Effector memory CD8-positive, alpha-beta T cell (primary cell): ENCODE data around the gene PTPRB.
"Not testable (repeated sequence)": the region's sequence is repeated elsewhere in the genome, so short reads cannot be mapped to it uniquely, and the experiment has no call there.

Experiments used
- ATAC-seq: fragments of 150-1000 bp; cut with Tn5 transposase; replicated peaks from 2 replicates; pipeline ENCODE4 v1.10.0; 2021; ENCODE audit warnings: mild to moderate bottlenecking, moderate library complexity
- DNase-seq, 3 experiments: peaks; one replicate each; pipeline ENCODE4 v3.0.0; 2021
- H3K27ac Mint-ChIP-seq, 2 donors: one replicate each; pipeline ENCODE4 v1.8.0; 2022; ENCODE audit warnings: mild to moderate bottlenecking in 2 of 2, mixed read lengths in 2 of 2, moderate library complexity in 2 of 2
- H3K27me3 Mint-ChIP-seq, 2 donors: one replicate each; pipeline ENCODE4 v1.8.0; 2022; ENCODE audit warnings: mixed read lengths in 2 of 2
- H3K36me3 Mint-ChIP-seq: one replicate; pipeline ENCODE4 v1.8.0; 2022; ENCODE audit warnings: mild to moderate bottlenecking, moderate library complexity, mixed read lengths; ENCODE audit not compliant: insufficient read depth
- H3K4me1 Mint-ChIP-seq, 2 donors: one replicate each; pipeline ENCODE4 v1.8.0; 2022; ENCODE audit warnings: low read depth in 2 of 2, mixed read lengths in 2 of 2
- H3K4me3 Mint-ChIP-seq, 2 donors: one replicate each; pipeline ENCODE4 v1.8.0; 2022; ENCODE audit warnings: mild to moderate bottlenecking in 2 of 2, mixed read lengths in 2 of 2, moderate library complexity in 2 of 2
- H3K9me3 Mint-ChIP-seq, 2 donors: one replicate each; pipeline ENCODE4 v1.8.0; 2022; ENCODE audit warnings: mixed read lengths in 2 of 2

PTPRB gene

GRCh38 chr12:70535896-70536374 lies 101.3 kb downstream of the PTPRB start:
- Mint-ChIP-seq H3K27ac (no peak overlapping the region), H3K4me1 (no peaks in the 10 kb centered on the region), H3K27me3 (peaks cover 0 to 5% of the 10 kb centered on the region in 2 donors), H3K9me3 (no peaks in the 10 kb centered on the region), H3K36me3 (no peaks in the 10 kb centered on the region), H3K4me3 (no peak overlapping the region)
- ATAC-seq = no peak
- DNase-seq = no peak

GRCh38 chr12:70534466-70534865 lies 102.8 kb downstream of the PTPRB start:
- no peak overlapping the region for H3K27ac Mint-ChIP-seq
- no peaks in the 10 kb centered on the region for H3K9me3 Mint-ChIP-seq
- ATAC-seq (no peak), DNase-seq (no peak)
- no peaks in the 10 kb centered on the region for H3K4me1 Mint-ChIP-seq
- H3K36me3 Mint-ChIP-seq = no peaks in the 10 kb centered on the region
- no peak overlapping the region for H3K4me3 Mint-ChIP-seq
- H3K27me3 Mint-ChIP-seq = peaks cover 0 to 5% of the 10 kb centered on the region in 2 donors

- no peak overlapping the region for H3K27ac Mint-ChIP-seq
- no peaks in the 10 kb centered on the region for H3K9me3 Mint-ChIP-seq
- no peaks in the 10 kb centered on the region for H3K4me1 Mint-ChIP-seq
- no peak overlapping the region for H3K4me3 Mint-ChIP-seq
- H3K27me3 Mint-ChIP-seq = no peaks in the 10 kb centered on the region
- ATAC-seq (no peak), DNase-seq (no peak)
- no peaks in the 10 kb centered on the region for H3K36me3 Mint-ChIP-seq
These were observed 107.6 kb downstream of the PTPRB start for GRCh38 chr12:70529647-70530046.

- Mint-ChIP-seq H3K27ac (no peak overlapping the region), H3K4me1 (no peaks in the 10 kb centered on the region), H3K9me3 (peaks cover 0 to 2% of the 10 kb centered on the region in 2 donors)
These were observed 116.4 kb downstream of the PTPRB start for GRCh38 chr12:70520847-70521246.

GRCh38 chr12:70513426-70513825 lies 123.8 kb downstream of the PTPRB start:
- Mint-ChIP-seq H3K4me3 (no peak overlapping the region), H3K4me1 (no peaks in the 10 kb centered on the region), H3K27ac (no peak overlapping the region), H3K9me3 (no peaks in the 10 kb centered on the region), H3K27me3 (peaks cover 0 to 5% of the 10 kb centered on the region in 2 donors), H3K36me3 (no peaks in the 10 kb centered on the region)
- no peak for DNase-seq
- ATAC-seq = no peak

More at GRCh38 chr12:70520847-70521246, 116.4 kb downstream of the PTPRB start:
- no peaks in the 10 kb centered on the region for H3K36me3 Mint-ChIP-seq
- ATAC-seq = no peak
- H3K27me3 Mint-ChIP-seq = no peaks in the 10 kb centered on the region
- DNase-seq = no peak
- no peak overlapping the region for H3K4me3 Mint-ChIP-seq

GRCh38 chr12:70508178-70508577 lies 129.1 kb downstream of the PTPRB start:
- Mint-ChIP-seq H3K27me3 (peaks cover 10 to 17% of the 10 kb centered on the region in 2 donors), H3K4me1 (no peaks in the 10 kb centered on the region), H3K27ac (no peak overlapping the region), H3K36me3 (no peaks in the 10 kb centered on the region), H3K9me3 (peaks cover 3 to 5% of the 10 kb centered on the region in 2 donors), H3K4me3 (no peak overlapping the region)
- ATAC-seq (no peak), DNase-seq (no peak)

GRCh38 chr12:70507442-70507841 lies 129.8 kb downstream of the PTPRB start:
- no peak for DNase-seq
- no peaks in the 10 kb centered on the region for H3K4me1 Mint-ChIP-seq
- no peak overlapping the region for H3K27ac Mint-ChIP-seq
- H3K9me3 Mint-ChIP-seq = peaks cover 3 to 5% of the 10 kb centered on the region in 2 donors
- H3K27me3 Mint-ChIP-seq = peaks cover 10 to 17% of the 10 kb centered on the region in 2 donors
- no peaks in the 10 kb centered on the region for H3K36me3 Mint-ChIP-seq
- no peak overlapping the region for H3K4me3 Mint-ChIP-seq
- ATAC-seq = no peak

- H3K4me3 Mint-ChIP-seq = no peak overlapping the region
- H3K27me3 Mint-ChIP-seq = peaks cover 17 to 27% of the 10 kb centered on the region in 2 donors
- H3K36me3 Mint-ChIP-seq = no peaks in the 10 kb centered on the region
- no peaks in the 10 kb centered on the region for H3K9me3 Mint-ChIP-seq
- DNase-seq (no peak), ATAC-seq (no peak)
- no peaks in the 10 kb centered on the region for H3K4me1 Mint-ChIP-seq
- H3K27ac Mint-ChIP-seq = no peak overlapping the region
These were observed 139.7 kb downstream of the PTPRB start for GRCh38 chr12:70497508-70497907.

- H3K4me1 Mint-ChIP-seq, H3K27ac Mint-ChIP-seq, ATAC-seq, H3K9me3 Mint-ChIP-seq, H3K36me3 Mint-ChIP-seq, DNase-seq, H3K4me3 Mint-ChIP-seq: not testable (repeated sequence)
- H3K27me3 Mint-ChIP-seq = peaks cover 17 to 27% of the 10 kb centered on the region in 2 donors
These were observed 144.3 kb downstream of the PTPRB start for GRCh38 chr12:70492904-70493303.

- not testable (repeated sequence) for DNase-seq, H3K4me3 Mint-ChIP-seq, H3K36me3 Mint-ChIP-seq, H3K27ac Mint-ChIP-seq, ATAC-seq, H3K9me3 Mint-ChIP-seq, H3K4me1 Mint-ChIP-seq
- H3K27me3 Mint-ChIP-seq = peaks cover 22 to 23% of the 10 kb centered on the region in 2 donors
These were observed 146.3 kb downstream of the PTPRB start for GRCh38 chr12:70490928-70491327.

GRCh38 chr12:70487440-70487839 lies 149.8 kb downstream of the PTPRB start:
- Mint-ChIP-seq H3K4me3 (no peak overlapping the region), H3K4me1 (no peaks in the 10 kb centered on the region), H3K9me3 (no peaks in the 10 kb centered on the region), H3K36me3 (no peaks in the 10 kb centered on the region), H3K27ac (no peak overlapping the region), H3K27me3 (peaks cover 15 to 16% of the 10 kb centered on the region in 2 donors)
- ATAC-seq (no peak), DNase-seq (no peak)

GRCh38 chr12:70486588-70486987 lies 150.6 kb downstream of the PTPRB start:
- Mint-ChIP-seq H3K9me3 (no peaks in the 10 kb centered on the region), H3K36me3 (no peaks in the 10 kb centered on the region), H3K27ac (no peak overlapping the region), H3K4me1 (no peaks in the 10 kb centered on the region), H3K27me3 (peaks cover 16 to 19% of the 10 kb centered on the region in 2 donors), H3K4me3 (no peak overlapping the region)
- ATAC-seq (no peak), DNase-seq (no peak)

GRCh38 chr12:70485704-70486103 lies 151.5 kb downstream of the PTPRB start:
- ATAC-seq (no peak), DNase-seq (no peak)
- Mint-ChIP-seq H3K9me3 (no peaks in the 10 kb centered on the region), H3K27ac (no peak overlapping the region), H3K36me3 (no peaks in the 10 kb centered on the region), H3K4me3 (no peak overlapping the region), H3K4me1 (no peaks in the 10 kb centered on the region), H3K27me3 (peaks cover 16 to 27% of the 10 kb centered on the region in 2 donors)

- H3K27ac Mint-ChIP-seq = no peak overlapping the region
These were observed 152.8 kb downstream of the PTPRB start for GRCh38 chr12:70484464-70484863.

GRCh38 chr12:70482764-70483163 lies 154.5 kb downstream of the PTPRB start:
- Mint-ChIP-seq H3K4me3 (no peak overlapping the region), H3K9me3 (no peaks in the 10 kb centered on the region), H3K27me3 (peaks cover 16 to 29% of the 10 kb centered on the region in 2 donors), H3K4me1 (no peaks in the 10 kb centered on the region), H3K27ac (no peak overlapping the region), H3K36me3 (no peaks in the 10 kb centered on the region)
- ATAC-seq = no peak
- DNase-seq = no peak

More at GRCh38 chr12:70484464-70484863, 152.8 kb downstream of the PTPRB start:
- DNase-seq = no peak
- Mint-ChIP-seq H3K27me3 (peaks cover 16 to 29% of the 10 kb centered on the region in 2 donors), H3K4me3 (no peak overlapping the region), H3K36me3 (no peaks in the 10 kb centered on the region), H3K9me3 (no peaks in the 10 kb centered on the region), H3K4me1 (no peaks in the 10 kb centered on the region)
- no peak for ATAC-seq
